ENCODE results near the gene TACC2.

TACC2 gene

DNA sequence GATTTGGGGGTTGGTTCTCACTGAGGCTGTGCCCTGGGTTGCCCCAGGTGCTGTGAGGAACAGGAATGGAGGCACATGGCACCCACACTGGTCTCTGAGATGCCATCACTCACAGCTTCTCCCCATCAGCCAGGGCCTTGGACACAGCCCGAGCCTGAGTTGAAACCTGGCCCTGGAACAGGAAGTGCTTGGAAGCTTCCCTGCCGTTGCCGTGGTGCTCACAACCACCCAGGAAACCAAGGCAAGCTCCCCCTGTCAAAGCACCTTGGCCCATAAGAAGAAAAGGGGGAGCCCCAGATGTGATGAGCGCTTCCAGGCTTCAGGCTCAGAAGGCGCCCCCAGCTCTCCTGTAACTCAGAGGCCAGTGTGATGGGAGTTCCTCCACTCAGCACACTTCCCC, 282.1 kb downstream of the TACC2 start, which contains the start of gene BTBD16:
Gene BTBD16, plus strand, starts transcription at position 221 of the 400 bp plus-strand sequence. CDS start 3,786 bp downstream, outside the sequence.
- no peak for DNase-seq (ENCODE audit: low read depth in 2 of 2)

GRCh38 chr10:122273966-122274545, 285.1 kb downstream of the TACC2 start:
- DNase-seq (ENCODE audit: low read depth in 2 of 2) = no peak

GRCh38 chr10:122276611-122277208, 287.7 kb downstream of the TACC2 start:
- no peak for DNase-seq (ENCODE audit: low read depth in 2 of 2)

- no peak for DNase-seq (ENCODE audit: low read depth in 2 of 2)
Measured at GRCh38 chr10:122277526-122278136, 288.7 kb downstream of the TACC2 start.

- DNase-seq (ENCODE audit: low read depth in 2 of 2) = no peak
Measured at GRCh38 chr10:122279725-122280141, 290.8 kb downstream of the TACC2 start.

- DNase-seq (ENCODE audit: low read depth in 2 of 2) = no peak
Measured at GRCh38 chr10:122280156-122280555, 291.2 kb downstream of the TACC2 start.

- DNase-seq (ENCODE audit: low read depth in 2 of 2) = no peak
Measured at GRCh38 chr10:122281018-122281626, 292.2 kb downstream of the TACC2 start.

GRCh38 chr10:122281751-122282150, 292.8 kb downstream of the TACC2 start:
- no peak for DNase-seq (ENCODE audit: low read depth in 2 of 2)

- no peak for DNase-seq (ENCODE audit: low read depth in 2 of 2)
Measured at GRCh38 chr10:122282253-122282671, 293.3 kb downstream of the TACC2 start.

DNA sequence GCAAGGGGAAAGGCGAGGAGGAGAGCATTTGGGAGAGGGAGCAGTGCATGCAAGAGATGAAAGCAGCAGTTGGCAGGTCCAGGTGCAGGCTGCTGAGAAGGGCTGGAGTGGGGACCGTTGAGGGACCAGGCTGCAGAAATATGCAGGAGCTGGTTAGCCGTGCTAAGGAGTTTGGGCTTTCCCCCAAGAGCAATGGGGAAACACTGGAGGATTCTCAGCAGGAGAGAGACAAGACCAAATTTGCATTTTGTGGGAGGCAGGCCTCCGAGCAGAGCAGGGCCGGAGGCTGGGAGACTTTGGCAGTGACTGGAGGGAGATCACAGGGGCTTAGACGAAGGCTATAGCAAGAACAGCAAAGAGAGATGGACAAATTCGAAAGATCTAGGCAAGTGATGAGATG, 293.9 kb downstream of the TACC2 start:
- DNase-seq (ENCODE audit: low read depth in 2 of 2) = no peak

DNA sequence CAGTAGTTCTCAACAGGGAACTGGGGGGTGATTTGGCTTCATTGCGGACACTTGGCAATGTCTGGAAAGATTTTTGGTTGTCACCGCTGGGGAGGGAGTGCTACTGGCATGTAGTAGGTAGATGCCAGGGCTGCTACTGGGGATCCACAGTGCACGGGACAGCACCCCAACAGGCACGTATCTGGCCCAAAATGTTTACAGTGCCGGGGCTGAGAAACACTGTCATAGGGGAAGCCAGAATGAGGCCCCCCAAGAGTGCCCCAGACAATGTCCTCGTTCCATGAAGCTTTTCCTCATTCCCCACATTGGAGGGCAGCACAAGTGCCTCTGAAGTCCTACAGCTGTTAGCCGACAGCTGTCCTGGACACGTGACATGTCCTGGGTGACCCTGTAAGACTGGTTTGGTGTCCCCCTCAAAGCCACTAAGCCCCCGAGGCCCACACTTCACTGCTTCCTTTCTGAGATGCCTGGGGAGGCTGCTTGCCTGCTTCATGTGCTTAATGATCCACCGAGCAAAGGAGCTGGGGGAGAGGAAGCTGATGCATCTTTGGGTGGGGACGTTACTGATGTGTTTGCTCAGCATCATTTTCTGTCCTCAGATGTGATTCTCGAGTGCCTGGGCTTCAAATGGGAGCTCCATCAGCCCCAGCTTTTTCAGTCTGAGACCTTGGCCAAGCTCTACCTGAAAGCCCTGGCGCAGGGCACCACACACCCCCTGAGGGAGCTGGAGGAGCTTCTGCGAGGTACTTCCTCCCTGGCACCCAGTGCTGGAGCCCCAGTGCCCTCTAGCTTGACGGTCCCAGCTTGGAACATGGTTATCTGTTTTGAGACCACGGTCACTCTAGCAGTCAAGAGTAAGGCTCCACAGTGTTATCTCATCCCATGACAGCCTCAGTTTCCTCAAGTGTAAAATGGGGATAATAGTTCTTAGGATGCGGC, 296.8 kb downstream of the TACC2 start:
- no peak for DNase-seq (ENCODE audit: low read depth in 2 of 2)

GRCh38 chr10:122286867-122287266, 297.9 kb downstream of the TACC2 start:
- no peak for DNase-seq (ENCODE audit: low read depth in 2 of 2)

- DNase-seq (ENCODE audit: low read depth in 2 of 2) = no peak
Measured at GRCh38 chr10:122287570-122287969, 298.6 kb downstream of the TACC2 start.

- no peak for DNase-seq (ENCODE audit: low read depth in 2 of 2)
Measured at GRCh38 chr10:122288262-122288661, 299.3 kb downstream of the TACC2 start.

- no peak for DNase-seq (ENCODE audit: low read depth in 2 of 2)
Measured at GRCh38 chr10:122288917-122289316, 300.0 kb downstream of the TACC2 start.

- no peak for DNase-seq (ENCODE audit: low read depth in 2 of 2)
Measured at GRCh38 chr10:122290334-122290733, 301.4 kb downstream of the TACC2 start.

DNA sequence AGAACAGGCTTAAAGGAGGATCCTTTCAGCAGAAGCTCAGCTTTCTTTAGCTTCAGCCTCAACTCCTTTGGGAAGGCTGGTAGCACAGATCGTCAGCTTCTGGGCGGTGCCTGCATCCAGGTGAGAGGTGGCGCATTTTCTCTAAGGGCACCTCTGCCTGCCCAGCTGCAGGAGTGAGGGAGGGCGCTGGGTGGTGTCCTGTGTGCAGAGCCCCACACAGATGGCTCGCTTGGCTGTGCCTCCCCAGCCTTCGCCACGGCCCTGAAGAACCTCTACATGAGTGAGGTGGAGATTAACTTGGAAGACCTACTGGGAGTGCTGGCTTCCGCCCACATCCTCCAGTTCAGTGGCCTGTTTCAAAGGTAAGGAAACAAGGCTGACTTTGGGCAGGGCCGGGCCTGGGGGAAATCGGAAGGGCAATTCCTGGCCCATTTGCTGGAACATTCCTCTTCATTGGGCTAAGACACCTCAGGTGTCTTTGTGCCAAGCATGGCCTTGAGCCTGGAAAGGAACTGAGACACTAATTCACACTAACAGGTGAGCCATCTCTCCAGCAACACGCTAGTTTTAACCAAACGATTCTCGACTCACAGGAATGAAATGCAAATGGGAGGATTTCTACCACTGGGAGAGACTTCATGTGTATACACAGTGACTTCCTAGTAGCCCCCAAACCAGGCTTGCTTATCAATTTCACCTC, 302.0 kb downstream of the TACC2 start:
- DNase-seq (ENCODE audit: low read depth in 2 of 2) = no peak

- no peak for DNase-seq (ENCODE audit: low read depth in 2 of 2)
Measured at GRCh38 chr10:122291739-122292138, 302.8 kb downstream of the TACC2 start.

GRCh38 chr10:122292376-122292775, 303.4 kb downstream of the TACC2 start:
- DNase-seq (ENCODE audit: low read depth in 2 of 2) = no peak

DNA sequence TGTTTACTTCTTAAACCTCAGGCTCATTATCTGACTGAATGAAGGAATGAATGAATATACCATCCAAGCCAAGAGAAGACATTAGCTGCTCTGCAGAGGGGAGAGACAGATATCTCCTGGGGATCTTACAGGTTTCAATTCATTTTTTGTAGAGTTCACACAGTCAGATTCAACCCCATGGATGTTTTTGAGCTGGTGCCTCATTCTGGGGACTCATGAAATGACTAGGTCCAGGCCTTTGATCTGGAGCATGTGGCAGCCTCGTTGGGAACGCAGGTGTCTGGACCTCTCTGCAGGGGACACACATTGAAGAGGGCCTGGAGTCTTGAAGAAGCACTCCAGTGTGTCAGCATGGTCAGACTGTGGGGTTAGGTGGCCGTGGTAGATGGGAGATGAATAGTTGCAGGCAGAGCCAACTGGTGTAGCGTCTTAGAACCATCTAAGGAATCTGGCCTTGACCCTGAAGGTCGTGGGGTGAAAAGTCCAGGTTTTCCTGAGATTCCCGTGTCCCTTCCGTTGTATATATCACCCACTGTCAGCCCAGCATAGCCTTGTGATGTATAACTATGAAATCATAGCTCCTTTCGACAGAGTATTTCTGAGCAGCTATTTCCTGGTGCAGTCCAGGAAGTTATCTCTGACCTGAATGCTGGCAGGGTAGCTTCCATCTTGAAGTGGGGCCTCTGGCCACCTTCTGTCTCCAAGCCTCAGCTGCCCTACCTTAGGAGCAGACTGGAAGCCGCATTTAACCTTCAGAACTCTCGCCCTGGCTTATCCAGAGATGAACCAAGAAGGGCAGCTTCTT, 304.4 kb downstream of the TACC2 start:
- DNase-seq (ENCODE audit: low read depth in 2 of 2) = no peak
